ENCODE measurements around the gene CREM.

The CREM gene

GRCh38 chr10:35202050-35202449 is 75.4 kb downstream of the CREM start:
- Histone ChIP-seq H3K4me3 (ENCODE audit: low read depth in 1 of 5, low read length in 5 of 5) (no peak overlapping the region), H3K9ac (ENCODE audit: low read length in 5 of 5) (no peak overlapping the region), H3K4me1 (ENCODE audit: control insufficient read depth in 5 of 5, insufficient read depth in 5 of 5, low read length in 5 of 5) (peaks cover 1 to 12% (median 10%) of the 10 kb centered on the region in 5 donors), H3K27ac (ENCODE audit: low read depth, low read length) (no peak overlapping the region), H3K36me3 (ENCODE audit: control insufficient read depth in 5 of 5, insufficient read depth in 5 of 5, low read length in 5 of 5) (no peaks in the 10 kb centered on the region), H3K27me3 (ENCODE audit: control insufficient read depth in 5 of 5, insufficient read depth in 4 of 5, low read length in 5 of 5) (no peaks in the 10 kb centered on the region), H3K9me3 (ENCODE audit: control insufficient read depth in 5 of 5, low read length in 5 of 5) (no peaks in the 10 kb centered on the region)

GRCh38 chr10:35203745-35204144 is 77.1 kb downstream of the CREM start:
- Histone ChIP-seq H3K9ac (ENCODE audit: low read length in 5 of 5) (no peak overlapping the region), H3K27ac (ENCODE audit: low read depth, low read length) (peak overlapping the region; percentile 5), H3K4me1 (ENCODE audit: control insufficient read depth in 5 of 5, insufficient read depth in 5 of 5, low read length in 5 of 5) (peaks cover 1 to 16% (median 12%) of the 10 kb centered on the region in 5 donors), H3K36me3 (ENCODE audit: control insufficient read depth in 5 of 5, insufficient read depth in 5 of 5, low read length in 5 of 5) (no peaks in the 10 kb centered on the region), H3K9me3 (ENCODE audit: control insufficient read depth in 5 of 5, low read length in 5 of 5) (no peaks in the 10 kb centered on the region), H3K27me3 (ENCODE audit: control insufficient read depth in 5 of 5, insufficient read depth in 4 of 5, low read length in 5 of 5) (no peaks in the 10 kb centered on the region), H3K4me3 (ENCODE audit: low read depth in 1 of 5, low read length in 5 of 5) (no peak overlapping the region)

GRCh38 chr10:35204650-35205319 is 78.1 kb downstream of the CREM start:
- no peak overlapping the region for H3K9ac ChIP-seq (ENCODE audit: low read length in 5 of 5)

GRCh38 chr10:35206274-35206673 is 79.6 kb downstream of the CREM start:
- H3K27ac ChIP-seq (ENCODE audit: low read depth, low read length), result no peak overlapping the region
- no peak overlapping the region for H3K9ac ChIP-seq (ENCODE audit: low read length in 5 of 5)
- peaks cover 0 to 1% (median 0%) of the 10 kb centered on the region in 5 donors for H3K36me3 ChIP-seq (ENCODE audit: control insufficient read depth in 5 of 5, insufficient read depth in 5 of 5, low read length in 5 of 5)
- H3K9me3 ChIP-seq (ENCODE audit: control insufficient read depth in 5 of 5, low read length in 5 of 5), result no peaks in the 10 kb centered on the region
- no peaks in the 10 kb centered on the region for H3K27me3 ChIP-seq (ENCODE audit: control insufficient read depth in 5 of 5, insufficient read depth in 4 of 5, low read length in 5 of 5)
- no peak overlapping the region for H3K4me3 ChIP-seq (ENCODE audit: low read depth in 1 of 5, low read length in 5 of 5)
- peaks cover 4 to 30% (median 23%) of the 10 kb centered on the region in 5 donors for H3K4me1 ChIP-seq (ENCODE audit: control insufficient read depth in 5 of 5, insufficient read depth in 5 of 5, low read length in 5 of 5)

More at GRCh38 chr10:35204650-35205319, 78.1 kb downstream of the CREM start:
- Histone ChIP-seq H3K4me3 (ENCODE audit: low read depth in 1 of 5, low read length in 5 of 5) (no peak overlapping the region), H3K27me3 (ENCODE audit: control insufficient read depth in 5 of 5, insufficient read depth in 4 of 5, low read length in 5 of 5) (no peaks in the 10 kb centered on the region), H3K27ac (ENCODE audit: low read depth, low read length) (no peak overlapping the region), H3K36me3 (ENCODE audit: control insufficient read depth in 5 of 5, insufficient read depth in 5 of 5, low read length in 5 of 5) (no peaks in the 10 kb centered on the region), H3K9me3 (ENCODE audit: control insufficient read depth in 5 of 5, low read length in 5 of 5) (no peaks in the 10 kb centered on the region), H3K4me1 (ENCODE audit: control insufficient read depth in 5 of 5, insufficient read depth in 5 of 5, low read length in 5 of 5) (peaks cover 4 to 24% (median 17%) of the 10 kb centered on the region in 5 donors)

- H3K9ac ChIP-seq (ENCODE audit: low read length in 5 of 5), result peak overlapping the region in 1 of 5 donors; percentile 21
- peaks cover 0 to 4% (median 0%) of the 10 kb centered on the region in 5 donors for H3K36me3 ChIP-seq (ENCODE audit: control insufficient read depth in 5 of 5, insufficient read depth in 5 of 5, low read length in 5 of 5)
- peak overlapping the region in 2 of 5 donors; percentile 11 to 45 for H3K4me3 ChIP-seq (ENCODE audit: low read depth in 1 of 5, low read length in 5 of 5)
- peaks cover 3 to 38% (median 33%) of the 10 kb centered on the region in 5 donors for H3K4me1 ChIP-seq (ENCODE audit: control insufficient read depth in 5 of 5, insufficient read depth in 5 of 5, low read length in 5 of 5)
- H3K9me3 ChIP-seq (ENCODE audit: control insufficient read depth in 5 of 5, low read length in 5 of 5), result no peaks in the 10 kb centered on the region
- no peaks in the 10 kb centered on the region for H3K27me3 ChIP-seq (ENCODE audit: control insufficient read depth in 5 of 5, insufficient read depth in 4 of 5, low read length in 5 of 5)
- H3K27ac ChIP-seq (ENCODE audit: low read depth, low read length), result peak overlapping the region; percentile 65
These were observed 81.9 kb downstream of the CREM start for GRCh38 chr10:35208536-35208935.

- H3K27ac ChIP-seq (ENCODE audit: low read depth, low read length), result peak overlapping the region; percentile 65
- no peaks in the 10 kb centered on the region for H3K9me3 ChIP-seq (ENCODE audit: control insufficient read depth in 5 of 5, low read length in 5 of 5)
- H3K4me1 ChIP-seq (ENCODE audit: control insufficient read depth in 5 of 5, insufficient read depth in 5 of 5, low read length in 5 of 5), result peaks cover 3 to 38% (median 33%) of the 10 kb centered on the region in 5 donors
- H3K9ac ChIP-seq (ENCODE audit: low read length in 5 of 5), result peak overlapping the region in 1 of 5 donors; percentile 21
- H3K27me3 ChIP-seq (ENCODE audit: control insufficient read depth in 5 of 5, insufficient read depth in 4 of 5, low read length in 5 of 5), result no peaks in the 10 kb centered on the region
- peaks cover 0 to 4% (median 0%) of the 10 kb centered on the region in 5 donors for H3K36me3 ChIP-seq (ENCODE audit: control insufficient read depth in 5 of 5, insufficient read depth in 5 of 5, low read length in 5 of 5)
- peak overlapping the region in 1 of 5 donors; percentile 45 for H3K4me3 ChIP-seq (ENCODE audit: low read depth in 1 of 5, low read length in 5 of 5)
These were observed 82.4 kb downstream of the CREM start for GRCh38 chr10:35208949-35209613.

- H3K27ac ChIP-seq (ENCODE audit: low read depth, low read length), result no peak overlapping the region
These were observed 84.3 kb downstream of the CREM start for GRCh38 chr10:35210961-35211360.

GRCh38 chr10:35211390-35211789 is 84.7 kb downstream of the CREM start:
- H3K4me3 ChIP-seq (ENCODE audit: low read depth in 1 of 5, low read length in 5 of 5), result peak overlapping the region in 4 of 5 donors; percentile 6 to 49 (median 14)
- peaks cover 8 to 36% (median 28%) of the 10 kb centered on the region in 5 donors for H3K4me1 ChIP-seq (ENCODE audit: control insufficient read depth in 5 of 5, insufficient read depth in 5 of 5, low read length in 5 of 5)
- peak overlapping the region in 1 of 5 donors; percentile 4 for H3K9ac ChIP-seq (ENCODE audit: low read length in 5 of 5)
- H3K27me3 ChIP-seq (ENCODE audit: control insufficient read depth in 5 of 5, insufficient read depth in 4 of 5, low read length in 5 of 5), result no peaks in the 10 kb centered on the region
- no peaks in the 10 kb centered on the region for H3K9me3 ChIP-seq (ENCODE audit: control insufficient read depth in 5 of 5, low read length in 5 of 5)
- peaks cover 0 to 4% (median 0%) of the 10 kb centered on the region in 5 donors for H3K36me3 ChIP-seq (ENCODE audit: control insufficient read depth in 5 of 5, insufficient read depth in 5 of 5, low read length in 5 of 5)
- H3K27ac ChIP-seq (ENCODE audit: low read depth, low read length), result no peak overlapping the region

More at GRCh38 chr10:35210961-35211360, 84.3 kb downstream of the CREM start:
- Histone ChIP-seq H3K9ac (ENCODE audit: low read length in 5 of 5) (no peak overlapping the region), H3K4me1 (ENCODE audit: control insufficient read depth in 5 of 5, insufficient read depth in 5 of 5, low read length in 5 of 5) (peaks cover 5 to 31% (median 24%) of the 10 kb centered on the region in 5 donors), H3K27me3 (ENCODE audit: control insufficient read depth in 5 of 5, insufficient read depth in 4 of 5, low read length in 5 of 5) (no peaks in the 10 kb centered on the region), H3K36me3 (ENCODE audit: control insufficient read depth in 5 of 5, insufficient read depth in 5 of 5, low read length in 5 of 5) (peaks cover 0 to 4% (median 0%) of the 10 kb centered on the region in 5 donors), H3K9me3 (ENCODE audit: control insufficient read depth in 5 of 5, low read length in 5 of 5) (no peaks in the 10 kb centered on the region), H3K4me3 (ENCODE audit: low read depth in 1 of 5, low read length in 5 of 5) (peak overlapping the region in 3 of 5 donors; percentile 6 to 49 (median 11))

GRCh38 chr10:35212856-35213255 is 86.2 kb downstream of the CREM start:
- H3K27ac ChIP-seq (ENCODE audit: low read depth, low read length), result no peak overlapping the region
- H3K4me1 ChIP-seq (ENCODE audit: control insufficient read depth in 5 of 5, insufficient read depth in 5 of 5, low read length in 5 of 5), result peaks cover 11 to 50% (median 32%) of the 10 kb centered on the region in 5 donors
- no peaks in the 10 kb centered on the region for H3K9me3 ChIP-seq (ENCODE audit: control insufficient read depth in 5 of 5, low read length in 5 of 5)
- no peak overlapping the region for H3K4me3 ChIP-seq (ENCODE audit: low read depth in 1 of 5, low read length in 5 of 5)
- H3K27me3 ChIP-seq (ENCODE audit: control insufficient read depth in 5 of 5, insufficient read depth in 4 of 5, low read length in 5 of 5), result no peaks in the 10 kb centered on the region
- peaks cover 0 to 4% (median 0%) of the 10 kb centered on the region in 5 donors for H3K36me3 ChIP-seq (ENCODE audit: control insufficient read depth in 5 of 5, insufficient read depth in 5 of 5, low read length in 5 of 5)
- H3K9ac ChIP-seq (ENCODE audit: low read length in 5 of 5), result no peak overlapping the region

- H3K9ac ChIP-seq (ENCODE audit: low read length in 5 of 5), result no peak overlapping the region
- H3K27me3 ChIP-seq (ENCODE audit: control insufficient read depth in 5 of 5, insufficient read depth in 4 of 5, low read length in 5 of 5), result no peaks in the 10 kb centered on the region
- peaks cover 11 to 55% (median 30%) of the 10 kb centered on the region in 5 donors for H3K4me1 ChIP-seq (ENCODE audit: control insufficient read depth in 5 of 5, insufficient read depth in 5 of 5, low read length in 5 of 5)
- peaks cover 0 to 4% (median 0%) of the 10 kb centered on the region in 5 donors for H3K36me3 ChIP-seq (ENCODE audit: control insufficient read depth in 5 of 5, insufficient read depth in 5 of 5, low read length in 5 of 5)
- no peaks in the 10 kb centered on the region for H3K9me3 ChIP-seq (ENCODE audit: control insufficient read depth in 5 of 5, low read length in 5 of 5)
- H3K4me3 ChIP-seq (ENCODE audit: low read depth in 1 of 5, low read length in 5 of 5), result no peak overlapping the region
- H3K27ac ChIP-seq (ENCODE audit: low read depth, low read length), result no peak overlapping the region
These were observed 87.1 kb downstream of the CREM start for GRCh38 chr10:35213699-35214098.

Data from subcutaneous abdominal adipose tissue (tissue), 5 donors.